ENCODE measurements around the gene VSX1. TPM values are rescaled to one million over a fixed set of nuclear protein-coding genes. Genes with fewer than 3 reads are reported as not detected.

Gene VSX1
- total and polyA plus RNA-seq, 4 donors = 0.03 to 0.08 TPM; not detected in 2

GRCh38 chr20:25057234-25058050 lies 24.5 kb downstream of the VSX1 start:
- Histone ChIP-seq H3K4me1 (ENCODE audit: control insufficient read depth in 4 of 4, insufficient read depth in 4 of 4, low read length in 3 of 4) (peaks cover 13 to 48% (median 29%) of the 10 kb centered on the region in 4 donors), H3K27ac (ENCODE audit: low read depth in 1 of 2, low read length in 2 of 2) (peak overlapping the region; percentile 73 to 79), H3K36me3 (ENCODE audit: control insufficient read depth in 4 of 4, insufficient read depth in 3 of 4, low read depth in 1 of 4, low read length in 3 of 4) (no peaks in the 10 kb centered on the region), H3K27me3 (ENCODE audit: control insufficient read depth in 4 of 4, insufficient read depth in 4 of 4, low read length in 3 of 4) (no peaks in the 10 kb centered on the region), H3K9me3 (ENCODE audit: control insufficient read depth in 4 of 4, low read length in 3 of 4) (no peaks in the 10 kb centered on the region), H3K4me3 (ENCODE audit: low read depth in 1 of 3, low read length in 3 of 3) (peak overlapping the region; percentile 50 to 75 (median 71)), H3K9ac (ENCODE audit: low read depth in 1 of 2, low read length in 2 of 2) (peak overlapping the region; percentile 8 to 44)
- peak; percentile 69 for DNase-seq (ENCODE audit: low spot score)
- under 1% methylated on average over 86 of the region's 86 CpGs for WGBS
- TF ChIP-seq, protein P1, sequence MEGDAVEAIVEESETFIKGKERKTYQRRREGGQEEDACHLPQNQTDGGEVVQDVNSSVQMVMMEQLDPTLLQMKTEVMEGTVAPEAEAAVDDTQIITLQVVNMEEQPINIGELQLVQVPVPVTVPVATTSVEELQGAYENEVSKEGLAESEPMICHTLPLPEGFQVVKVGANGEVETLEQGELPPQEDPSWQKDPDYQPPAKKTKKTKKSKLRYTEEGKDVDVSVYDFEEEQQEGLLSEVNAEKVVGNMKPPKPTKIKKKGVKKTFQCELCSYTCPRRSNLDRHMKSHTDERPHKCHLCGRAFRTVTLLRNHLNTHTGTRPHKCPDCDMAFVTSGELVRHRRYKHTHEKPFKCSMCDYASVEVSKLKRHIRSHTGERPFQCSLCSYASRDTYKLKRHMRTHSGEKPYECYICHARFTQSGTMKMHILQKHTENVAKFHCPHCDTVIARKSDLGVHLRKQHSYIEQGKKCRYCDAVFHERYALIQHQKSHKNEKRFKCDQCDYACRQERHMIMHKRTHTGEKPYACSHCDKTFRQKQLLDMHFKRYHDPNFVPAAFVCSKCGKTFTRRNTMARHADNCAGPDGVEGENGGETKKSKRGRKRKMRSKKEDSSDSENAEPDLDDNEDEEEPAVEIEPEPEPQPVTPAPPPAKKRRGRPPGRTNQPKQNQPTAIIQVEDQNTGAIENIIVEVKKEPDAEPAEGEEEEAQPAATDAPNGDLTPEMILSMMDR (IDR thresholded peaks at IDR 0.05; ENCODE audit: low read depth, low read length, missing input control) = peak; percentile 0
- TF ChIP-seq FOXA1 (IDR thresholded peaks at IDR 0.05) (no peak), HNF4A (conservative IDR thresholded peaks at IDR 0.05) (peak in 1 of 2 donors; percentile 39), RAD21 (IDR thresholded peaks at IDR 0.05) (peak in 1 of 2 donors; percentile 18), RXRA (IDR thresholded peaks at IDR 0.05) (peak; percentile 67 to 72), TAF1 (conservative IDR thresholded peaks at IDR 0.05) (no peak), SP1 (IDR thresholded peaks at IDR 0.05) (peak; percentile 44)
- TF ChIP-seq, protein P2, sequence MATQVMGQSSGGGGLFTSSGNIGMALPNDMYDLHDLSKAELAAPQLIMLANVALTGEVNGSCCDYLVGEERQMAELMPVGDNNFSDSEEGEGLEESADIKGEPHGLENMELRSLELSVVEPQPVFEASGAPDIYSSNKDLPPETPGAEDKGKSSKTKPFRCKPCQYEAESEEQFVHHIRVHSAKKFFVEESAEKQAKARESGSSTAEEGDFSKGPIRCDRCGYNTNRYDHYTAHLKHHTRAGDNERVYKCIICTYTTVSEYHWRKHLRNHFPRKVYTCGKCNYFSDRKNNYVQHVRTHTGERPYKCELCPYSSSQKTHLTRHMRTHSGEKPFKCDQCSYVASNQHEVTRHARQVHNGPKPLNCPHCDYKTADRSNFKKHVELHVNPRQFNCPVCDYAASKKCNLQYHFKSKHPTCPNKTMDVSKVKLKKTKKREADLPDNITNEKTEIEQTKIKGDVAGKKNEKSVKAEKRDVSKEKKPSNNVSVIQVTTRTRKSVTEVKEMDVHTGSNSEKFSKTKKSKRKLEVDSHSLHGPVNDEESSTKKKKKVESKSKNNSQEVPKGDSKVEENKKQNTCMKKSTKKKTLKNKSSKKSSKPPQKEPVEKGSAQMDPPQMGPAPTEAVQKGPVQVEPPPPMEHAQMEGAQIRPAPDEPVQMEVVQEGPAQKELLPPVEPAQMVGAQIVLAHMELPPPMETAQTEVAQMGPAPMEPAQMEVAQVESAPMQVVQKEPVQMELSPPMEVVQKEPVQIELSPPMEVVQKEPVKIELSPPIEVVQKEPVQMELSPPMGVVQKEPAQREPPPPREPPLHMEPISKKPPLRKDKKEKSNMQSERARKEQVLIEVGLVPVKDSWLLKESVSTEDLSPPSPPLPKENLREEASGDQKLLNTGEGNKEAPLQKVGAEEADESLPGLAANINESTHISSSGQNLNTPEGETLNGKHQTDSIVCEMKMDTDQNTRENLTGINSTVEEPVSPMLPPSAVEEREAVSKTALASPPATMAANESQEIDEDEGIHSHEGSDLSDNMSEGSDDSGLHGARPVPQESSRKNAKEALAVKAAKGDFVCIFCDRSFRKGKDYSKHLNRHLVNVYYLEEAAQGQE (IDR thresholded peaks at IDR 0.05) = no peak

DNA sequence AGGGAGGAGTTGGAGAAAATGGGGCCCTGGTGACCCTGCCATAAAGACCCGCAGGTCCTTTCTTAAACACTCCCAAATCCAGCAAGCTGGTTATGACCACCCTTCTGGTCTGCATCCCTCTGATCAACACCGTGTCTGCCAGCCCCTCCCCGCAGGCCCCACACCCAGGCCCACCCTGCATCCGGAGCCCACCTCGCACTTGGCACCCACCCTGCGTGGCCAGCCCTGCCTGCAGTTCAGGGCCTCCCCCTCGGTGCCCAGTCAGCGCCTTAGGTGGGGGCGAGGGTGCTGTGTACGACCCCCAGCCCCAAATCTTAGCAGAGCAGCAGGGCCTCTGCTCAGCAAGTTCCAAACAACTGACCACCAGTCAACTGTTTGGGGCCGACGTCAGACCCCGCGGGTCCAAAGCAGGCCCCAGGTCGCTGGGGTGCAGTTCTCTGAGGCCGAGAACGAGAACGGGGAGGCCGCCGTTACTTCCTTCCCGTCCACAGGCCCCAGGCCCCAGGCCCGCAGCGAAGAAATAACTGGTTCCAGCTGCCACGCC lies 25.2 kb downstream of the VSX1 start:
- TF ChIP-seq, protein P1 (IDR thresholded peaks at IDR 0.05; ENCODE audit: low read depth, low read length, missing input control) = no peak
- TF ChIP-seq SP1 (IDR thresholded peaks at IDR 0.05) (no peak), YY1 (IDR thresholded peaks at IDR 0.05) (no peak), TAF1 (conservative IDR thresholded peaks at IDR 0.05) (no peak), NR2F2 (IDR thresholded peaks at IDR 0.05) (no peak), RAD21 (IDR thresholded peaks at IDR 0.05) (no peak), ZBTB33 (IDR thresholded peaks at IDR 0.05) (no peak), FOXA1 (IDR thresholded peaks at IDR 0.05) (no peak), HNF4G (IDR thresholded peaks at IDR 0.05) (no peak), RXRA (IDR thresholded peaks at IDR 0.05) (no peak), FOXA2 (IDR thresholded peaks at IDR 0.05) (no peak), MAX (IDR thresholded peaks at IDR 0.05) (no peak), HNF4A (conservative IDR thresholded peaks at IDR 0.05) (no peak)
- TF ChIP-seq, protein P2 (IDR thresholded peaks at IDR 0.05) = no peak
- TF ChIP-seq, protein P3, sequence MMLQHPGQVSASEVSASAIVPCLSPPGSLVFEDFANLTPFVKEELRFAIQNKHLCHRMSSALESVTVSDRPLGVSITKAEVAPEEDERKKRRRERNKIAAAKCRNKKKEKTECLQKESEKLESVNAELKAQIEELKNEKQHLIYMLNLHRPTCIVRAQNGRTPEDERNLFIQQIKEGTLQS (IDR thresholded peaks at IDR 0.05) = no peak
- H3K4me3 ChIP-seq (ENCODE audit: low read depth in 1 of 3, low read length in 3 of 3) = peak overlapping the region; percentile 50 to 75 (median 71)
- no peaks in the 10 kb centered on the region for H3K36me3 ChIP-seq (ENCODE audit: control insufficient read depth in 4 of 4, insufficient read depth in 3 of 4, low read depth in 1 of 4, low read length in 3 of 4)
- no peaks in the 10 kb centered on the region for H3K27me3 ChIP-seq (ENCODE audit: control insufficient read depth in 4 of 4, insufficient read depth in 4 of 4, low read length in 3 of 4)
- no peaks in the 10 kb centered on the region for H3K9me3 ChIP-seq (ENCODE audit: control insufficient read depth in 4 of 4, low read length in 3 of 4)
- DNase-seq (ENCODE audit: low spot score) = no peak
- H3K9ac ChIP-seq (ENCODE audit: low read depth in 1 of 2, low read length in 2 of 2) = peak overlapping the region in 1 of 2 donors; percentile 4
- H3K4me1 ChIP-seq (ENCODE audit: control insufficient read depth in 4 of 4, insufficient read depth in 4 of 4, low read length in 3 of 4) = peaks cover 13 to 50% (median 29%) of the 10 kb centered on the region in 4 donors
- peak overlapping the region; percentile 73 to 79 for H3K27ac ChIP-seq (ENCODE audit: low read depth in 1 of 2, low read length in 2 of 2)
- 23% methylated on average over 24 of the region's 24 CpGs for WGBS
